Measurements from ENCODE around the gene NTRK1. TPM values are rescaled to one million over a fixed set of nuclear protein-coding genes. Genes with fewer than 3 reads are reported as not detected.

The NTRK1 gene
- total RNA-seq, 1 donor from 2014 or later, result 6.6 TPM

GRCh38 chr1:156814571-156815260, 45.9 kb upstream of the NTRK1 start:
- Mint-ChIP-seq H3K4me3 (peak overlapping the region; percentile 78), H3K36me3 (no peaks in the 10 kb centered on the region), H3K4me1 (ENCODE audit: unreplicated experiment) (peaks cover 25% of the 10 kb centered on the region), H3K27me3 (peaks cover 47% of the 10 kb centered on the region), H3K9me3 (no peaks in the 10 kb centered on the region), H3K27ac (peak overlapping the region; percentile 62)
- no peak for DNase-seq (ENCODE audit: extremely low spot score, unreplicated experiment)
- TF ChIP-seq CTCF (conservative IDR thresholded peaks at IDR 0.05), result no peak

GRCh38 chr1:156815307-156815826, 45.3 kb upstream of the NTRK1 start:
- peaks cover under 1% of the 10 kb centered on the region for H3K9me3 Mint-ChIP-seq
- H3K36me3 Mint-ChIP-seq, result no peaks in the 10 kb centered on the region
- H3K27ac Mint-ChIP-seq, result no peak overlapping the region
- no peak for DNase-seq (ENCODE audit: extremely low spot score, unreplicated experiment)
- H3K4me1 Mint-ChIP-seq (ENCODE audit: unreplicated experiment), result peaks cover 25% of the 10 kb centered on the region
- peak overlapping the region; percentile 58 for H3K4me3 Mint-ChIP-seq
- peak; percentile 28 for TF ChIP-seq CTCF (conservative IDR thresholded peaks at IDR 0.05)
- peaks cover 51% of the 10 kb centered on the region for H3K27me3 Mint-ChIP-seq

GRCh38 chr1:156815961-156816422, 44.7 kb upstream of the NTRK1 start:
- H3K36me3 Mint-ChIP-seq, result no peaks in the 10 kb centered on the region

DNA sequence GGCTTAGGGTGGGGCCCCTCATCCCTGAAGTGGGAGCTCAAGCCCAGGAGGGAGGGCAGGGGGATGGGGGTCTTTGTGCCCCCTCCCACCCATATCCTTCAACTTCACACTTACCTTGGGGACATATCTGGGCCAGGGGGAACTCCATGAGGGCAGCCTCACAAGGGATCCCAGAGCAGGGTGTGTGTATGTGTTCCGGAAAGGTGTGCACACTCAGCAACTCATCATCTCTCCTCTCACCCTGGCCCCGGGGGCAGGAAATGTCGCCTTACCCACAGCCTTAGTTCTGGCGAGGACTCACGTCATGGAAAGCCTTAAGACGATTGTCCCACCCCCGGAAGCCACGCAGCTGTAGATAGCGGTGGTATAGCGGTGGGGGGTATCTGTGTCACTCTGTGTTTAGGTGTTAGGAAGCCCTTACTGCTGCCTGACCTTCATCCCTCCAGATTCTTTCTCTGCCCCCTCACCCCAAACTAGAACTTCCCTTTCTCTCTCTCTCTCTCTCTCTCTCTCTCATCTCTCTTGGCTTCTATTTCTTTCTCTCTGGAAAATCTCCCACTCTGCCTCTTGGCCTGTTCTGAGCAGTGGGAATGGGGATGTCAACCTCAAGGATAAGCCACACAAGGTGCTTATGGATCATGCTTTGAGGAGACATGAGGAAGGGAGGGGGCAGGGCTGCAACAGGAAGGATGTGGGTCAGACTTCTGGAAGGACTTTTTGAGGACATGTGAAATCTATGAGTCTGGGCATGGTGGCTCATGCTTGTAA, 43.9 kb upstream of the NTRK1 start, which contains the start of gene SH2D2A:
Gene SH2D2A, minus strand, starts transcription at position 288 of the 768 bp plus-strand sequence. Its CDS starts 140 bp downstream, at position 148.
- Mint-ChIP-seq H3K4me3 (peak within 1 kb of the TSS; percentile 58), H3K9me3 (peaks cover 5% of the 10 kb centered on the region), H3K36me3 (no peaks in the 10 kb centered on the region), H3K27me3 (peaks cover 57% of the 10 kb centered on the region), H3K4me1 (ENCODE audit: unreplicated experiment) (peaks cover 16% of the 10 kb centered on the region), H3K27ac (no peak within 1 kb of the TSS)
- TF ChIP-seq CTCF (conservative IDR thresholded peaks at IDR 0.05), result no peak
- DNase-seq (ENCODE audit: extremely low spot score, unreplicated experiment), result no peak

More at GRCh38 chr1:156815961-156816422, 44.7 kb upstream of the NTRK1 start:
- H3K27me3 Mint-ChIP-seq, result peaks cover 57% of the 10 kb centered on the region
- H3K27ac Mint-ChIP-seq, result no peak overlapping the region
- peaks cover 5% of the 10 kb centered on the region for H3K9me3 Mint-ChIP-seq
- no peak for TF ChIP-seq CTCF (conservative IDR thresholded peaks at IDR 0.05)
- DNase-seq (ENCODE audit: extremely low spot score, unreplicated experiment), result no peak
- peaks cover 23% of the 10 kb centered on the region for H3K4me1 Mint-ChIP-seq (ENCODE audit: unreplicated experiment)
- no peak overlapping the region for H3K4me3 Mint-ChIP-seq

- Mint-ChIP-seq H3K27me3 (peaks cover 59% of the 10 kb centered on the region), H3K4me3 (no peak overlapping the region), H3K36me3 (no peaks in the 10 kb centered on the region), H3K9me3 (peaks cover 5% of the 10 kb centered on the region), H3K4me1 (ENCODE audit: unreplicated experiment) (no peaks in the 10 kb centered on the region), H3K27ac (no peak overlapping the region)
- TF ChIP-seq CTCF (conservative IDR thresholded peaks at IDR 0.05), result no peak
- no peak for DNase-seq (ENCODE audit: extremely low spot score, unreplicated experiment)
Observed at GRCh38 chr1:156821801-156822200, 38.9 kb upstream of the NTRK1 start.

Measured in type B pancreatic cell (in vitro differentiated cells).